T1000 (cell line): Measurements from ENCODE around the gene CALML3.

ENCODE experiments used
- DNase-seq: peaks from one replicate; lab custom pipeline; 2025; ENCODE audit warnings: mixed read lengths; lab: John Stamatoyannopoulos, UW

CALML3 gene

DNA sequence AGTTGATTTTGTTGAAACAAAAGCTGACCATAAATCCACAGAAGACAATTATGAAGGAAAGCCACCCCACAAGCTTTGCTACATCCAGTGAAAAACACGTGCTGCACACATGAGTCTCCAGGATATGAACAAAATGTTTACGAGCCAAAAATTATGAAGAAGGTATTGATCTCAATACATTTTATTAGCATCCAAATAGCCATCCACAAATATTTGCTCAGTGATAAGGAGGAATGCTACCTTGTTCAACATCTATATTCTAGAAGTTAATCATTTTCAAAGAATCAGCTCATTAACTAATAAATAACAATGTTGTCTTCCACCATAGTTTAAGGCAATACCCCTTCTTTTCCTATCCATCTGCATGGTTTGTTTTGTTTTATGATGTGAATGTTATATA, 42.7 kb downstream of the CALML3 start:
- no peak for DNase-seq

DNA sequence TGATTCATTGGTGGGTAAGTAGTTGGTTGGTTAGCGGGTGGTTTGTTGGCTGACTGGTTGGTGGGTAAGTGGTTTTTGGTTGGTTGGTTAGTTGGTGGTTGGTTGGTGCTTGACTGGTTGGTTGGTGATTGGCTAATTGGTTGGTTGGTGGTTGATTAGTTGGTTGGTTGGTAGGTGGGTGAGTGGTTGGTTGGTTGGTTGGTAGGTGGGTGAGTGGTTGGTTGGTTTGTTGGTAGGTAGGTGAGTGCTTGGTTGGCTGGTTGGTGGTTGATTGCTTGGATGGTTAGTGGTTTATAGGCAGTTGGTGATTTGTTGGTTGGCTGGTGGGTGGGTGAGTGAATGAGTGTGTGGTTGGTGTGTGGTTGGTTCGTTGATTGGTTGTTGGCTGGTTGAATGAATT, 44.2 kb downstream of the CALML3 start:
- no peak for DNase-seq

DNA sequence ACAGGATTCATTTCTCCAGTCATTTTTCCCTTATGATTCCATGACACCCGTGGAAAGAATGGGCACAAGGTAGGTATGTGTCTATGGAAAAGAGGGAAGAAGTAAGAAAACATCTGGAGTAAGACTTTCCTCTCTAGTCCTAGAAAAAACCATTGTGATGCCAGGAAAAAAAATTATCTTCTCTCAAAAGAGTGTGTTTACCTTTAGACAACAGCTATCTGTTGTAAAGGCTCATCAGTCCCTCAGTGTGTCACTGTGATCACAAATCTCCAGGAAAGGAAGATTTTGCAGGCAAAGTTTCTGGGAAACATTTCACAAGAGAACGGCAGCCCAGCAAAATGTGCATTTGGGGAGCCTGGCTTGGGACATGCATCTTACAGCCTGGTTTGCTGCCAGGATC, 44.8 kb downstream of the CALML3 start:
- DNase-seq: no peak

GRCh38 chr10:5570007-5570655, 45.4 kb downstream of the CALML3 start:
- DNase-seq: no peak

GRCh38 chr10:5570979-5571810, 46.4 kb downstream of the CALML3 start:
- no peak for DNase-seq

DNA sequence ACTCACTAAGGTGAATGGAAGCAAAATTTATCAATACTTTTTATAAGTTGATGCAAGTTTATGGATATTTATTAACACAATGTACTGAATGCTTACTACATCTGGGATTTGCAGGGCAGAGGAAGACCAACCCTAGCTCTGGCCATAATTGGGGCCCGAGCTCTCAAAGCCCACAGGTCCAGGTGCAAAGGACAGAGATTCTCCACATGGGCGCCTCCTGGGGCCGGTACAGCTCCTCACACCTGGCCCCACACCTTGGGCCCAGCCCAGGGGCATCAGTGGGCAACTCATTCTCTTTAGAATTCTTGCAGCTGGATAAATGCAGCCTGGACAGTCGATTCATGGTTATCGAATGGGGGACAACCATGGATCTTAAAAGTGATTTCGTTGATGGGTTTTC, 47.1 kb downstream of the CALML3 start:
- DNase-seq: no peak

DNA sequence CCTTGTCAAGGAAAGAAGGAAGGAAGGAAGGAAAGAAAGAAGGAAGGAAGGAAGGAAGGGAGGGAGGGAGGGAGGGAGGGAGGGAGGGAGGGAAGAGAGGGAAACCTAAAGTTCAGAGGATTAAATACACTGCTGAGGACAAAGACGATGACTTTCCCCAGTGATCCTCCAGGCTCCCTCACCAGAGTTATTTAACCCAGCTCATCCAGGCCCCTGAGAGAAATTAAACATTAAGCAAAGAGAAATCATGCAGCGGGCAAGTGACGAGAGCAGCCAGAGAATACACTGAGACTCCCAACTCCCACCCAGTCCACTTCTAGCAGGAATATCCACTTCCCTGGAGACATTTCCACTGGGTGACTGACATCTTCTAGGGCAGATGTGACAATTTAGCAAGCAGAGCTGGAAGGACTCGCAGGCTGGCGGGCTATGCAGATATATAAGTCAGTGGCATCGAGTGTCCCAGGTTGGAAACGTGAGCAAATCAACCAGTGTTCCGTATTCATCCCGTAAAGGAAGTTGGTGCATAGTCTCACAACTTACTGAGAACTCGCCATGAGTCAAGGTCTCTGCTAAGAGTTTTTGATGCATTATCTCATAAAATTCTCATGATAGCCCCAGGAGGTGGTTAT, 48.7 kb downstream of the CALML3 start:
- DNase-seq: no peak

DNA sequence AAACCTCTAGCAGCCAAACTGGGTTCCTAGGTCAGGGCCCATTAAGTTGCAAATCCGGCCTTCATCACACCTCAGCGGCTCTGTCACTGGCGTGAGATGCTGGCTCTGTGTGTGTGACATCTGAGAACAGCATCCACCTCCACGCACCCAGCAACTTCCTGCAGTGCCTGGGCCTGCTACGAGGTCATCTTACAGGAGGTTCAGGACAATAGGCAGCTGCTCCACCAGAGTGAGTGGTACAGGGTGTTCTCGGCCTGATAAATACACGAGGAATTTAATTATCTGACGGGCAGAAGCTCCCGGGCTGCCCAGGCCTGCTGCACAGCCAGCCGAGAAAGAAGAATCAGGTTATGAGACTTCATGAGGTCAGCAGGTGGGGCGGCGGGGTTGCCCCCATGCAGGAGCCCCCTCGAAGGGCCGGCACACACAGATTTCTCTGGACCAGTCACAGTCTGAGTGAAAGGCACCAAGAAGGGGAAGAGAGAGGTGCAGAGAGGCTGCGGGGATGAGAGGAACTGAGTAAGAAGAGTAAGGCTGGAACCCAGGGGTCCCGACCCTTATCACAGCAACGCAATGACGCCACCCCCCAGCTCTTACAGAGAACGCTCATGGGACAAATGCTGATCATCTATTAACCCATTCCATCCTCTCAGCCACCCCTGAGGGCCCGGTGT, 49.3 kb downstream of the CALML3 start:
- no peak for DNase-seq

- no peak for DNase-seq
These were observed 49.9 kb downstream of the CALML3 start for GRCh38 chr10:5574642-5575131.

- no peak for DNase-seq
These were observed 50.4 kb downstream of the CALML3 start for GRCh38 chr10:5575144-5575481.

DNA sequence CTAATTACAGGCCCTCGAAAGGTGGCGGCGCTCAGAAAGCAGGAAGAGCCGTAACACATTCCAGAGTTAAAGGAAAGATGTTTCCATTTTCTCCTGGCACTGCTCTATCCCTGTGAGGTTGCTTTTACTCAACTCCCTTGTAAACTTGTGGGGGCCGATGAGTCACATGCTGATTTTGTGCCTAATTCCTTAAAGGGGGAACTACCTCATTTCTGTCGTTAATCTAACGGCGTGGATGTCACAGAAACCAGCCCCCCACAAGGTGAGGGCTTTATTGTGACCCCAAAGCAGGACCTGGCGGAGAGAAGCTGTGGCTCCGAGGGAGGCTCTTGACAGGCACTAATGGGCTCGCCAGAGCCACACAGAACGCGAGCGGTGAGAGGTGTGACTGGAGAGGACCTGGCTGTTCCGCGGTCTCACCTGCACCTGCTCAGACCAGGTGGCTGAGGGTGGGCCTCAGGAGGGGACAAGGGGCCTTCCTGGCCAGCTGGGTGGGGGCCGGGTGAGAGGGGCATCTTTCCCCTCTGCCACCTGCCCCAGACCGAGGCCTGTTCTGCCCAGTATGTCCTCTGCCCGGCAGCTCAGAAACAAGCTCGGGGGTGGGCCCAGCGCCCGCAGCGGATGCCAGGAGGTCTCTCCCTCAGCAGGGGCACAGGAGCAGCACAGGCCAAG, 50.9 kb downstream of the CALML3 start:
- peak; percentile 18 for DNase-seq

DNA sequence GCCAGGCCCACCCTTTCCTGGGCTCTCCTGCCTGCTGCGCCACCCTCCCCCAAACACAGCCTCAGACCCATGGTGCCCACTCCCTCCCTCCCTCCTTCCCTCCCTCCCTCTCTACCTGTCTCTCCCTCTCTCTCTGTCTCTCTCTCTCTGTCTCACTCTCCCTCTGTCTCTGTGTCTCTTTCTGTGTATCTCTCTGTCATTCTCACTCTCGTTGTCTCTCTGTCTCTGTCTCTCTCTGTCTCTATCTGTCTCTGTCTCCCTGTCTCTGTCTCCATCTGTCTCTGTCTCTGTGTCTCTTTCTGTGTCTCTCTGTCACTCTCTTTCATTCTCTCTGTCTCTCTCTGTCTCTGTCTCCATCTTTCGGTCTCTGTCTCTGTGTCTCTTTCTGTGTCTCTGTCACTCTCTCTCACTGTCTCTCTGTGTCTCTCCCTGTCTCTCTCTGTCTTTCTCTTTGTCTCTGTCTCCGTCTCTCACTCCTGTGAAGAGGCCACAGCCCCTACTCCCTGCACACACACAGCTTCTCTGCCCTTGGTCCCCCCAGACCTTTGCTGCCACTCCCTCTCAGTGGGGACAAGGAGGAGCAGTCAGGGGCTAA, 51.5 kb downstream of the CALML3 start:
- no peak for DNase-seq
